GM21367 (cell line): ENCODE data around the gene NDUFB7.
"Not testable (repeated sequence)": the region's sequence is repeated elsewhere in the genome, so short reads cannot be mapped to it uniquely, and the experiment has no call there.

ENCODE experiments used
- ATAC-seq: cut with Tn5 transposase; IDR thresholded peaks from one replicate; pipeline ENCODE4 v1.9.1; 2021; ENCODE audit not compliant: unreplicated experiment

NDUFB7 gene

DNA sequence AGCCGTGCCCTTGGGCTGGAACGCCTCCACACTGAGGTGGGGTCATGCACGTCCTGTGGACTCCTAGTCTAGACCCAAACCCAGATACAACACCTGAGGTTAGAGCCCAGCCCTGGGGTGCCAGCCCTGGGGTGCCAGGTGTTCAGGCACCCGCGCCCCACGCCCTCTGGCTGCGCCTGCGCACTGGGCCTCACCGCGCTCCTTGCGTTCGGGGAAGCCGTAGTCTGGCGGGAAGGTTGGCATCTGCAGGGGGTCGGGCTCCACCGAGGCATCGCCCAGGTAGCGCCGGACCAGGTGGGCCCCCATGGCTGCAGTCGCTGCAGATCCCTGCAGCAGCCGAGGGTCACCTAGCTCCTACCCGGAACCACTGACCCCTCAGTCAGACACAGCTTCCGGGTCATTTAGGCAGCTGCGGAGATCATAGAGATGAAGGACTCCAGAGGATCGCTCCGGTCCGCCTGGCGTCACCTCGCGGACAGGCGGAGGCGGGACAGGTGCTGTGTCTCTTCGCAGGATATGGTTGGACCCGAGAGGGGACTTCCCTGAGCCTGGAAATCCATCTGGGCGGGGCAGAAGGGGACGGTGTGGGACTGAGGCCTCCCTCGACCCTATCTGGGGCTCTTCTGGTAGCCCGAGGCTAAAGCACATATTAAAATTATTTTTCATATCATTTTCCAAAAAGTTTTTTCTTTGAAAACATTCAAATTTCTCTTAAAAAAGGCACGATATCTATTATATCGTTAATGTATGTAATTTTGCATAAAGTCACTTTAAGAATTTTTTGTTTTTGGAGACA is at the start of gene NDUFB7:
Gene NDUFB7, minus strand, starts transcription at position 372 of the 796 bp plus-strand sequence. Its CDS starts 66 bp downstream, at position 306.
- ATAC-seq: peak; percentile 74

GRCh38 chr19:14619404-14619803 is 47.5 kb upstream of the NDUFB7 start:
- ATAC-seq: no peak

DNA sequence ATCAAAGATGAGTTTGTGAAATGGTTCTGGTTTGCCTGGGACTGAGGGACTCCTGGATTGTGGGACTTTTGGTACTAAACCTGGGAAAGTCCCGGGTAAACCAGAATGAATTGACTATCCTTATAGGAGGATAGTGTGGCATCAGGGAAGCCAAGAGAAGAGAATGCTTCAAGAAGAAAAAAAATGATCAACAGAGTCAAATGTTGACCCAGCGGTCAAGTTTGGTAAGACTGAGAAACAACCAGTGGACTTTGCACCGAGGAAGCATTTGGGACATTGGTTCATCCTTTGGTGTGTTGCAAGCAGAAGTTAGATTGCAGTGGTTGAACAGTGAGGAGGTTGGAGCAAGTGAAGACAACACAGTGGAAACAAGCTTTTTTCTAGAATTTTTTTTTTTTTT is 44.5 kb upstream of the NDUFB7 start:
- no peak for ATAC-seq

DNA sequence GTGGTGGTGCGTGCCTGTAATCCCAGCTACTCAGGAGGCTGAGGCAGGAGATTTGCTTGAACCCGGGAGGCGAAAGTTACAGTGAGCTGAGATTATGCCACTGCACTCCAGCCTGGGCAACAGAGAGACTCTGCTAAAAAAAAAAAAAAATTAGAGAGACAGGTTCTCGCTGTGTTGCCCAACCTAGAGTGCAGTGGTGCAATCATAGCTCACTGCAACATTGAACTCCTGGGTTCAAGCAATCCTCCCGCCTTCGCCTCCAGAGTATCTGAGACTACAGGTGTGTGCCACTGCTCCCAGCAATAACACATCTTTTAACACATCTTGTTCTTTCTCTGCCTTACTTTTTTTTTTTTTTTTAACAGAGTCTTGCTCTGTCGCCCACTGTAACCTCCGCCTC is 43.8 kb upstream of the NDUFB7 start:
- no peak for ATAC-seq

DNA sequence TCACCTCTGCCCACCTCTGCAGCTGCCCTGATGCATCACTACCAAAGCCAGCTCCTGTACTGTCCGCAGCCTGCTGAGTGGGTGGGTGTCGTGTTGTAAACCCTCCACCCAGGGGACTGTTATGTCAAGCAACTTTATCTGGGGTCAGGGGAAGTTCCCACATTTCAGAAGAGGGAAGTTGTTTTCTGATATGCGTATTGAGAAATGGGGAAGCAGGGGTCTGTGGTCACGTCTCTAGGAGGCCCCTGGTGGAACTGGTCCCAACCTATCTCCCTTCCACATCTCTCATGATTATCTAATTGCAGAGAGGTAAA is 42.2 kb upstream of the NDUFB7 start:
- no peak for ATAC-seq

GRCh38 chr19:14613399-14614098 is 41.7 kb upstream of the NDUFB7 start:
- not testable (repeated sequence) for ATAC-seq

DNA sequence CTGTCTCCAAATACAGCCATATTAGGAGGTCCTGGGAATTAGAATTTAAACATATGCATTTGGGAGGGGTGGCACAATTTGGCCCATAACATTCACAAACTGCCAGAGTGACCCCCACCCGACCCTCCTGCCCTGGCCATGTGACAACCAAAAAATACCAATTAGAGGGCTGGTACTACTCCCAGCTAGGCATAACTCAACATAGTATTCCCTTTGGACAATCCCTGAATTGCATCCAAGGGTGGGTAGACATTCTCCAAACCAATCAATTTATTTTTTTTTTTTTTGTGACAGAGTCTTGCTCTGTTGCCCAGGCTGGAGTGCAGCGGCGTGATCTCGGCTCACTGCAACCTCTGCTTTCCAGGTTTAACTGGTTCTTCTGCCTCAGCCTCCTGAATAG is 40.8 kb upstream of the NDUFB7 start:
- no peak for ATAC-seq

GRCh38 chr19:14612242-14612641 is 40.4 kb upstream of the NDUFB7 start:
- ATAC-seq: not testable (repeated sequence)

DNA sequence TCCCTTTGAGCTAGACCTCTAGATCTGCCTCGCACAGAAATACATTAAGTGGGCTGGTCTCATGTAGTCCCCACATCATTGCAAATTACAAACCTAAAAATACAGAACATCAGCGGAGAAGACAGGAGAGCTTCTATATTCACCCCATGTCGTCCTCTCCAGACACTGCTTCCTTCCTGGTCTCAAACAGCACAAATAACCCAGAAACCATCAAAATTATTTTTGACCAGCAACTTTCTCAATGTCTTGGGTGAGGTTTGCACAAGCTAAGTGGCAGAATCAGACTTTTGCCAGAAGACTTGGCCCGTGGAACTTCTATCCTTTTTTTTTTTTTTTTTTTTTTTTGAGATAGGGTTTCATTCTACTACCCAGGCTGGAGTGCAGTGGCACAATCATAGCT is 39.2 kb upstream of the NDUFB7 start:
- no peak for ATAC-seq

DNA sequence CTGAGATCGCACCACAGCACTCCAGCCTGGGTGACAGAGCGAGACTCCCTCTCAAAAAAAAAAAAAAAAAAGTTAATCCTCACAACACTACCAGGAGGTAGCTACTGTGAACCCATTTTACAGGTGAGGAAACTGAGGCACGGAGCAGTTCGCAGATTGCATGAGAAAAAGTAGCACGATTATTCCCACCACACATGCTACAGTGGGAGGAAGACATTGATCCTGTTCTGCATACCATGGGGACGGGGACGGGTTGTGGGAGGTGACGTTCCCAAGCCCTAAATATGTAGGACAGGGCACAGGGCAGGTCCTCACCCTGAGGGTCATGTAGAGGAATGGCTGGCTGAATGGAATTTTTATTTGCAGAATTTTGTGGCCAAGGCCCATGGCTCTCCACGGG is 34.8 kb upstream of the NDUFB7 start:
- no peak for ATAC-seq

- ATAC-seq: peak; percentile 61
These were observed 32.1 kb upstream of the NDUFB7 start for GRCh38 chr19:14603990-14604387.

DNA sequence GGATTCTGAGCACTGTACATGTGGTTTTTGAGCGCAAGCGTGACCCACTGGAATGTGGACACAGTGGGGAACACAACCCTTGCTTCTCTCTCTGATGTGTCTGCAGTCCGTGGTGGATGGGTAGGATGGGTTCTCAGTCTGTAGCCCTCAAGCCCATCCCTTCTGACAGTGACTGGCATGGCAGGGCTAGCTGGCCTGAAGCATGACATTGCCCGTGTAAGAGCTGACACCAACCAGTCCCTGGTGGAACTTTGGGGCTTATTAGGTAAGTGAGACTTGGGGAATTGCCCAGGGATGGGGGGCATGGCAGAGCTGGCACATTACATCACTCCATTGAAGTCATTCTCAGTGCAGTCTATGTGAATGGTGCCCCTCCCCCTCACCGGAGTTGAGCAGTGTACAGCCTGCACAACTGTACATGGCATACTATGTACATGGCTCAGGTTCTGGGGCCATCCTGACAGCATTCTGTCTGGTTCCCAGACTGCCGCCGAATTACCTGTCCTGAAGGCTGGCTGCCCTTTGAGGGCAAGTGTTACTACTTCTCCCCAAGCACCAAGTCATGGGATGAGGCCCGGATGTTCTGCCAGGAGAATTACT is 27.8 kb upstream of the NDUFB7 start:
- no peak for ATAC-seq

- ATAC-seq: no peak
These were observed 23.7 kb upstream of the NDUFB7 start for GRCh38 chr19:14595558-14595957.

DNA sequence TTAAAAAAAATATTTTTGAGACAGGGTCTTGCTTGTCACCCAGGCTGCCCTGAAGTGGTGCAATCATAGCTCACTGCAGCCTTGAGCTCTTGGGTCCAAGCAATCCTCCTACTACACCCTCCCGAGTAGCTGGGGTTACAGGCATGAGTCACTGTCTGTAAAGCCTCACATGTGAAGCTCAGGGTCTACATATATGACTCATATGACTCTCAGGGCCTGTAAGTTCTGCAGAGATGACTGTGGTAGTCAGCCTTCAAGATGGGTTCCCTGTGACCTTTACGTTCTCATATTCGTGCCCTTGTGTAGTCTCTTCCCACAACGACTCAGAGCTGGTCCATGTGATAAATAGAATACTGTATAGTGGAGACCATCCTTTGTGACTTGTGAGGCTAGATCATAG is 17.6 kb upstream of the NDUFB7 start:
- not testable (repeated sequence) for ATAC-seq

GRCh38 chr19:14585187-14585586 is 13.3 kb upstream of the NDUFB7 start:
- peak; percentile 55 for ATAC-seq

DNA sequence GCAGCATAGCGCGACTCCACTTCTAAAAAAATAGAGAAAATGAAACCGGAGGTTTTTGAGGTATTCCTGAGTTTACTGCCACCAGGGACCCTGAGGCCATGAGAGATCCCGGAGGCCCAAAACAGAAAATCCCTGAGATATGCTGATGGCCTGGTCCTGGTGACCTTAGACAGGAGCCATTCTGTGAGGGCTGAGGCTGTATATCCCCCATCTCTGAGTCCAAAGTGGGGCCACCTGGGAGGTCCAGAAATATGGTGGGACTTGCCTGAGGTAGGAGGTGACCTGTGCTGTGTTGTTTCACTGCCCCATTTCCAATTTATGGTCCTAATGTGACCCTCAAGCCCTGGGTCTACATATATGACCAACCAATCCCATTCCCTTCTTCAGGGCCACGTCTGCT is 12.5 kb upstream of the NDUFB7 start:
- ATAC-seq: not testable (repeated sequence)

DNA sequence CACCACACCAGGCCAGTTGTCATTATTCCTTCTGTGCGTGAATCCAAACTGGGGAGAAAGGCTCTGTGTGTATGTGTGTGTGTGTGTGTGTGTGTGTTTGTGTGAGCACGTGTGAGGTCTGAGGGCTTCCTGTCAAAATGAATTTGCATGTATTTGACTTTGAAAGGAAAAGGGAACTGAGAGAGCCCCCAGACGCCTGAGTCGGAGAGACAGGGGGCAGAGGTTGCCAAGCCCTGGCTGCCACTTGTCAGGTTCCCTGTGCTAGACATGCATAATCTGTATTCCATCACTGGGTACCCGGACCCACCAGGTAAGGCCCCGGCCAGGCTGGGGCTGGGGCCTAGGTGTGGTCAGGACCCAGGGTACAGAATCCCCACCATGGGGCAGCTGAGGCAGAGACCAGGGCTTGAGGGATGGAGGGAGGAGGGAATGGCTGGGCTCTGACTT is 11.1 kb upstream of the NDUFB7 start, which contains the start of gene CLEC17A:
Gene CLEC17A, plus strand, starts transcription at position 191 of the 447 bp plus-strand sequence. Its CDS starts 77 bp downstream, at position 268.
- ATAC-seq: no peak

DNA sequence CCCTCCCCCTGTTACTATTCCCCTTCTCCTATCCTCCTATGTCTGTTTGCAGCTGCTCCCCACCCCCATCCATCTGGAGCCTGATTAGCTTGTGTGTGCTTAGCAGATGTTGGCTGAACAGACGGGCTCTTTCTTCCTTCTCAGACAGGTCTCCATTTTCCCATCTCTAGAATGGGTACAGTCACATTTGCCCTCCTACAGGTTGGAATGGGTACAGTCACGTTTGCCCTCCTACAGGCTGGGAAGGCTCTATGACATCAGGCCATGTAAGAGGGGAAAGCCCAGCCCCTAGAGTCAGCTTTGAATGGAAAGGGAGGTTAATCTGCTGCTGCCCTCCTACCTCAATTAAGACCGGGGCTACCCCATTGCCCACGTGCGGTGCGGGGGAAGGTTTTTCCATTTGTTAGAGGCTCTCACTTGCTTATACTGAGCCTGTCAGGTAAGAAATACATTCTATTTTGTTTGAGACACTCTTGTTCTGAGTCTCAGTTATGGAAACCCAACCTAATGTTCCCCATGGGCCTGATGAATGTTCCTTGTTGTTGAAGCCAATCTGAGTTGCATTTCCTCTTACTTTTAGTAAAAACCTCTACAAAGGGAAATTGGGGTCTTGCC is 8.9 kb upstream of the NDUFB7 start:
- no peak for ATAC-seq

- ATAC-seq: no peak
These were observed 6.1 kb upstream of the NDUFB7 start for GRCh38 chr19:14577885-14578427.

- no peak for ATAC-seq
These were observed 5.4 kb upstream of the NDUFB7 start for GRCh38 chr19:14577264-14577663.

DNA sequence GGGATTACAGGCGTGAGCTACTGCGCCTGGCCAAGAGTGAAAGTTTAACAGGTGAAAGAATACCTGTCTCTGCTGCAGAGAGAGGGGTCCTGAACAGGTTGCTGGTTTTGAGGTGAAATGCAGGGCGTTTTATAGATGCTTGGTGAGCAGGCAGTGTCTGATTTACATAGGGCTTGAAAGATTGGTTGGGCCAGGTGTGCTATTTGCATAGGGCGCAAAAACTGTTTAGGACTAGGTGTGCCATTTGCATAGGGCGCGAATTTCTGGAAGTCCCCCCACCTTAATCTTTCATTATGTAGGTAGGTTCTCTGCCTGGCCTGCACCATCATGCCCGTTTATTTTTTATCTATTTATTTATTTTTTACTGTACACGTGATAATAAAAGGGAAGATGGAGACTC is 4.5 kb upstream of the NDUFB7 start:
- ATAC-seq: no peak
